ENCODE results near the gene MAD1L1.

Gene MAD1L1

DNA sequence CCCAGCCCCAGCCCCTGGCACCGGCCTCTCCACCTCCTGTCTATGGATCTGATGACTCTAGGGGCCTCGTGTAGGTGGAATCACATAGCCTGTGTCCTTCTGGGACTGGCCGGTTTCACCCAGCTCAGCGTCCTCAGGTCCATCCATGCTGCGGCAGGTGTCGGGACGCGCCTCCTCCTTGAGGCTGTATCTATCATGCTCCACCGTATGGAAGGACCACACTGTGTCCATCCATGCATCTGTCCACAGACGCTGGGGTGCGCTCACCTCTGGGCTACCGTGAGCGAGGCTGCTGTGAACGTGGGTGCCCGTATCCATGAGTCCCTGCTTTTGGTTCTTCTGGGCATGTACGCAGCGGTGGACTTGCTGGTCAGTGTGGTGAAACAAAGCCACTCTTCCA is 281.1 kb downstream of the MAD1L1 start:
- no peak for DNase-seq (ENCODE audit: extremely low read depth, low read depth)
- H3K4me3 ChIP-seq (replicated peaks; ENCODE audit: low read depth, low read length), result no peak overlapping the region
- TF ChIP-seq, protein P1, sequence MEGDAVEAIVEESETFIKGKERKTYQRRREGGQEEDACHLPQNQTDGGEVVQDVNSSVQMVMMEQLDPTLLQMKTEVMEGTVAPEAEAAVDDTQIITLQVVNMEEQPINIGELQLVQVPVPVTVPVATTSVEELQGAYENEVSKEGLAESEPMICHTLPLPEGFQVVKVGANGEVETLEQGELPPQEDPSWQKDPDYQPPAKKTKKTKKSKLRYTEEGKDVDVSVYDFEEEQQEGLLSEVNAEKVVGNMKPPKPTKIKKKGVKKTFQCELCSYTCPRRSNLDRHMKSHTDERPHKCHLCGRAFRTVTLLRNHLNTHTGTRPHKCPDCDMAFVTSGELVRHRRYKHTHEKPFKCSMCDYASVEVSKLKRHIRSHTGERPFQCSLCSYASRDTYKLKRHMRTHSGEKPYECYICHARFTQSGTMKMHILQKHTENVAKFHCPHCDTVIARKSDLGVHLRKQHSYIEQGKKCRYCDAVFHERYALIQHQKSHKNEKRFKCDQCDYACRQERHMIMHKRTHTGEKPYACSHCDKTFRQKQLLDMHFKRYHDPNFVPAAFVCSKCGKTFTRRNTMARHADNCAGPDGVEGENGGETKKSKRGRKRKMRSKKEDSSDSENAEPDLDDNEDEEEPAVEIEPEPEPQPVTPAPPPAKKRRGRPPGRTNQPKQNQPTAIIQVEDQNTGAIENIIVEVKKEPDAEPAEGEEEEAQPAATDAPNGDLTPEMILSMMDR (IDR thresholded peaks at IDR 0.05; ENCODE audit: low read depth, low read length, missing control alignments), result no peak

DNA sequence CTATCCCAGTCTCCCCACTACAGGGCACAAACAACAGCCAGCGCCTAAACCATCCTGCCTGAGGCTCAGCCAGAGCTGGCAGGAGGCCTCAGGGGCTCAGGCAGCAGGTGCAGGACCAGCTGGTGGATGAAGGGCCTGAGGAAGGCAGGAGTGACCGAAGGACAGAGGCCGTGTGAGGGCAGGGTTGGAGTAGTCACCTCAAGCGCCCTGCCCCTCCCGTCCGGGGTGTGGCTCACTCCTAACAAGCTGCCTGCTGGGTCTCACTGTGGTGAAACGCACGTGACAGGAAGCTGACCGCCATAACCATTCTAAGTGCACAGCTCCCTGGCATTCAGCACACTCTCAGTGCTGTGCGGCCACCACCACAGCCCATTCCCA is 281.6 kb downstream of the MAD1L1 start:
- TF ChIP-seq, protein P1 (IDR thresholded peaks at IDR 0.05; ENCODE audit: low read depth, low read length, missing control alignments), result no peak
- no peak for DNase-seq (ENCODE audit: extremely low read depth, low read depth)
- H3K4me3 ChIP-seq (replicated peaks; ENCODE audit: low read depth, low read length), result no peak overlapping the region

DNA sequence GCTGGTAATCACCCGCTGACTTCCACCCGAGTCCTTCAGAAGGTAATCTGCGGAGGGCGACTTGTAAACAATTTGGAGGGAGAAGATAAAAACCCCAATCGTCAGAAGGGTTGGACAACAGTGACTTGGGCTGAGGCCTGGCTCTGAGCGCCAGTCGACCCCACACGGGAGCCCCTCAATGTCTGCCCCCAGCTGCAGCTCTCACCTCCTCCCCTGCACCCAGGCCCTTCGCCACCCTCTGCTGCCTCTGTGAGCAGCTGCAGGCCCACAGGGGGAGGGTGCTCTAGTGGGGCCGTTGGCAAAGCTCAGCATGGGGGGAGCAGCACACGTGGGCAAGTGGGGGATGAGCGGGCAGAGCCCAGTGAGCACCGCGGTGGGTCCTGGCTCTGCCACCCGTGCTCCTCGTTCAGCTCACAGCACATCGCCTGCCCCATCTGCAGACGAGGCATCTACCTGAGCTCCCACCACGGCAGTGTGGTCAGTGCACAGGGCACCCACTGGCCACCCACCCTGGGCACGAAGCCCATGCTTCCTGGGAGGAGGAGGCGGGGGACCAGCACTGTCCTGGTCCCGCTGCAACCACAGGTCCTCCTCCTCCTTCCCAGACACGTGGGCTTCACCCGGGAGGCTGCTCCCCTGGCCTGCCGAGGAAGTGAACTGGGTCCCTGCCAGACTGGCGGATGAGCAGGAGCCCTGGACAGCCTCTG is 282.1 kb downstream of the MAD1L1 start:
- no peak overlapping the region for H3K4me3 ChIP-seq (replicated peaks; ENCODE audit: low read depth, low read length)
- no peak for DNase-seq (ENCODE audit: extremely low read depth, low read depth)
- TF ChIP-seq, protein P1 (IDR thresholded peaks at IDR 0.05; ENCODE audit: low read depth, low read length, missing control alignments), result no peak

DNA sequence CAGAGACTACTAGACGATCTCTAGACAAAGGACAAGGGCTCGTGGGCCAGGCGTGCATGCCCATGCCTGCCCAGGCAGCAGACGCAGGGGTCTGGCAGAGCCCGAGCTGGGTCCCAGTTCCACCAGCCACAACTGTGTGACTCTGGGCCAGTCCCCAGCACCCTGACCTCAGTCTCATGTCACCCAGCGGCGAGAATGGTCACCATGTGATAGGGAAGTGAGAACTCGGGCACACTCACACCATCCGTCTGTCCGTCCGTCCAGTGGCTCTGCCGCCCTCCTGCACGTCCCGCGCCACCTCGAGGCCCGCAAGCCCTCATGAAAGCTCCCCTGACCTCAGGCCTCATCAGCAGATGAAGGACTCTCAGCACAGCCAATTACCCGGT is 282.7 kb downstream of the MAD1L1 start:
- TF ChIP-seq, protein P1 (IDR thresholded peaks at IDR 0.05; ENCODE audit: low read depth, low read length, missing control alignments), result no peak
- DNase-seq (ENCODE audit: extremely low read depth, low read depth), result no peak

DNA sequence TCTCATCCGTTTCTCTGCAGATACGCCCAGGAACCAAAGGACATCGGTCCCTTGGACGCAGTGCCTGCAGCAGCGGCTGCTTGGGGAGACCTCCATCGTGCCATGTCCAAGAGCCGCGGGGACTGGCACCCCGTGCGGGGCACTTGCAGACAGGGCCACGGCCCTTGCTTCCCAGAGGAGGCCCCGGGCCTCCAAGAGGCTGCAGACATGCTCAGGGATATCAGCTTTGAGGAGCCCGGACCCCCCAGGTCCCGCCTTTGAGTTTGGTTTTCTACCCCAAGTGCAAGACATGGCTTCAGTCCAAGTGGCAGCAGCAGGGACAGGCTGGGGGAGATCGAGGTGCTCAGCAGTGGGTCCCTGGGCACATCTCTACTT is 283.1 kb downstream of the MAD1L1 start:
- TF ChIP-seq, protein P1 (IDR thresholded peaks at IDR 0.05; ENCODE audit: low read depth, low read length, missing control alignments), result no peak
- DNase-seq (ENCODE audit: extremely low read depth, low read depth), result no peak
- H3K4me3 ChIP-seq (replicated peaks; ENCODE audit: low read depth, low read length), result no peak overlapping the region

More for the DNA sequence above, 282.7 kb downstream of the MAD1L1 start:
- H3K4me3 ChIP-seq (replicated peaks; ENCODE audit: low read depth, low read length), result no peak overlapping the region

DNA sequence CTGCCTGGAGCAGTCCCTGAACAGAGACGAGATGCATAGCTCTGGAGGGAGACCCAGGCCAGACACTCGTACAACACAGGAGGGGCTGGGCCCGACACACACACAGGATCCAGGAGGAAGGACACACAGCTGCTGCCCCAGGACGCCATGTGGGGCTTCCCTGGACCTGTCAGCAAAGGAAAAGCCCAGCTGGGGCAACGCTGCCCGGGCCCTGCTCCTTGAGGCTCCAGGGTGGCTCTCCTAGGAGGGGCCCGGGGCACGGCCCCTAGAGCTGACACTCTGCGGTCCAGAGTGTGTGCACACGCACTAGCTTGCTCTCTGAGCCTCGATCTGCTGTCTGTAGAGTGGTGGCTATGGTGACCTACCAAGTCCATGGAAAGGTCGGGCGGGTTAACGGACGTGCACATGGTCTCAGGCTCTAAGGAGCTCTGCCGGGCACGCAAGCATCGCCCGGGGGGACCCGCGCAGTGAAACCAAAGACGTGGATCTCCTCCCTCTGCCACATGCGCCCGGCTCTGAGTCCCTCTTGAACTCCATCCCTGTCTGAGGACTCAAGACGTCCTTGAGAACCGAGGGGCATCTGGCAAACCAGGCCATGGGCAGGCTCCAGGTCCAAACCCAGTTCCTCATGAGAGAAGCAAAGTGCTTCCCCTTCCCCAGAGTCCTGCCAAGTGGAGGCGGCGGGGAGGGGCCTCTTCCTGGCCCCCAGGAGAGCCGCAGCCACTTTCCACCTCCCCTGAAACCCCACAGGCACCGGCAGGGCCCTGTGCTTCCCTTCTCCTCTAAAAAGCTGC is 283.7 kb downstream of the MAD1L1 start:
- no peak overlapping the region for H3K4me3 ChIP-seq (replicated peaks; ENCODE audit: low read depth, low read length)
- TF ChIP-seq, protein P1 (IDR thresholded peaks at IDR 0.05; ENCODE audit: low read depth, low read length, missing control alignments), result no peak
- no peak for DNase-seq (ENCODE audit: extremely low read depth, low read depth)

Measured in HFF-Myc (cell line).